T-helper 22 cell (primary cell): ENCODE measurements around the gene FGD4.
A peak's percentile ranks its signal among the peaks of the same experiment; 100 is the strongest.

Experiments
- DNase-seq: peaks from one replicate; pipeline ENCODE4 v3.0.0-alpha.2; 2020; ENCODE audit warnings: low read depth

Gene FGD4

DNA sequence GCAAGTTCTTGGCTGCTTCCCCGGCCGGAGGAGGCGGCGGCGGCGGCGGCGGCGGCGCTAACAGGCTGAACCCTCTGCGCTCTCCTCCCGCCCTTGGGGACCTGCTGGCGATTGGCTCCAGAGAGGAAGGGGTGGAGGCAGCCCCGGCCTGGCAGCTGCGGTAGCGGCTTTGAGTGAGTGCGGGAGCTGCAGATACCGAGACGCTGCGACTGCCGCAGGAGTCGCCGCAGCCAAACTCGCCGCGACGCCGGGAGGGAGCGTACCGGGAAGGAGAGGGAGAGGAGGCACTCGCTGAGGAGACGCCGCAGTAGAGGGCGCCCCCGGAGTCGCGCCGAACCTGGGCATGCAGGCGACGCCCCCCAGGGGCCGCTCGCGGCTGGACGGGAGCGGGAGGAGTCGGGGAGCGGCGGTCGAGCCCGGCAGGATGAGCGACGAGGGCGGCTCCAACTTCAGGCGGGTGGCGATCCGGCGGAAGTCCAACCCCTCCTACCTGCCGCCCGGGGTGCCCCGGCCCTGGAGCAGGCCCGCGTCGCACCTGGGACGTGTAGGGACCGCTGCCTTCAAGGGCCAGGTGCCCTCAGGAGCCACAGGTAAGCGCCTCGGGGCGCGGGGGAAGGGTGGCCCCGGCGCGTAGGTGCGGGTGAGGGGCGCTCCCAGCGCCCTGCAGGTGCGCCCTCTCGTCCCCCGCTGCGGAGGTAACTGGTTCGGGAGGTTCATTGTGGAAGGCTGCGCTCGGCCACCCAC, at the start of gene FGD4:
FGD4 (plus strand) TSS at position 189 of the 744 bp plus-strand sequence.
- peak; percentile 5 for DNase-seq

DNA sequence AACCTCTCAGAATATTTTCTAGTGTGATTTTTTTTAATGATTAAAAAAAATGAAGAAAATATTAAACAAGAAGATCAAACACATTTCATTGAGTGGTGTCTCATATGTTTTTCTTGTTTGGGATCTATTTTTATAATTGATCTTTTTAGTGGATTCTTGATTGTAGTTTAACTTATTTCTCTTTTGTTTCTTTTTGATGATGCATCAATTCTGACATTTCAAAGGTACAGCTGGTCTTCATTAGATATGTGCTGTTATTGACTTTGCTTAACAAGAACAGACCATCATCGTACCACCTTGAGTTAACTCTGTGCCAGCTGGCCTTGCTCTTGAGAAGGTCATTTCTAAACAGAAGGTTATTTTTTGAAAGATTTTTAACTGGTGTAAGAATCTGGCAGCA, 45.8 kb upstream of the FGD4 start:
- DNase-seq, result no peak

DNA sequence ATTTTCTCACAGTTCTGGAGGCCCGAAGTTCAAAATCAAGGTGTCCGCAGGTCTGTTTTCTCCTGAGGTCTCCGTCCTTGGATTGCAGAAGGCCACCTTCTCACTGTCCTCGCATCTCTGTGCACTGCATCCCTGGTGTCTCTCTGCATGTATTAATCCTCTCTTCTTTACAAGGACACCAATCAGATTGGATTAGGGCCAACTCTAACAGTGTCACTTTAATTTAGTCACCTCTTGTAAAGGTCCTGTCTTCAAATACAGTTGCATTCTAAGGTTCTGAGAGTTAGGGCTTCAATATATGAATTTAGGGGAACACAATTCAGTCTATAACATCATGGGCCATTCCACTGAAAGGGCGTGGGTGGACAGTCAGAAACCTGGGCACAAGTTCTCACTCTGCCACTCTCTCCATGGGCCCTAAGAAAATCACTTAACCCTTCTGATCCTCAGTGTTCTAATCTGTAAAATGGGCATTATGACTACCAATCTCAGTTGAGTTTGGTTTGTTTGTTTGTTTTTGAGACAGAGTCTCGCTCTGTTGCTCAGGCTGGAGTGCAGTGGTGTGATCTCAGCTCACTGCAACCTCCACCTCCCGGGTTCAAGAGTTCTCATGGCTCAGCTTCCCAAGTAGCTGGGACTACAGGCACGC, 41.6 kb upstream of the FGD4 start:
- no peak for DNase-seq

DNA sequence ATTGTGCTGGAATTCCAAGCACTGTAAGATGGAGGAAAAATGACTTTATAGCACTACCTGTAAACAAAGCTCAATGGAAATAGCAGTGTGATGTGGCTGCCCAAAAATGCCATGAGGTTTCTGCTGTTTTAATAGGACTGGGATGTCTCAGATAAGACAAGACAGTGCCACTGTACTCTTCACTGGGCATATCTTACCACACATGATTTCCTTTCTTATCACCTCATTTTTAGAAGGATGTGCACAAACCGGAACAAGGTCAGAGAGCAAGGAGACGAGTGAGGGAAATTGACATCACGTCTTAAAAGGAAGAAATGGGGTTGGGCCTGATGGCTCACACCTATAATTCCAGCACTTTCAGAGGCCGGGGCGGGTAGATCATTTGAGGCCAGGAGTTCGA, 38.4 kb upstream of the FGD4 start:
- DNase-seq, result no peak

DNA sequence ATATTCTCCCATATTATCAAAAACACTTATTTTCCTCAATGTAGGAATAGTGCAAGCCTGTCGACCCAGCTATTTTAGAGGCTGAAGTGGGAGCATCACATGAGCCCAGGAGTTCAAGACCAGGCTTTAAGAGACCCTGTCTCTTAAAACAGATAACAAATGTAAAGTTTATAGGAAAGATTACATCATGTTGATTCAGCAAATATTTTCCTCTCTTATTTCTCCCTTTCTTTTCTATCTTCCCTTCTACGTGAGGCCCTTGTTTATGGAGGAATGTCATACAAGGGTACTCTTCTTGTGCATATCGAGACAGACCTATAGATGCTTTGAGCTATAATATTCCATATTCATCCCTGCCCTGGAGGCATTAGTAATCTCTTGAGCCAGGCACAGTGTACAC, 36.5 kb upstream of the FGD4 start:
- no peak for DNase-seq

DNA sequence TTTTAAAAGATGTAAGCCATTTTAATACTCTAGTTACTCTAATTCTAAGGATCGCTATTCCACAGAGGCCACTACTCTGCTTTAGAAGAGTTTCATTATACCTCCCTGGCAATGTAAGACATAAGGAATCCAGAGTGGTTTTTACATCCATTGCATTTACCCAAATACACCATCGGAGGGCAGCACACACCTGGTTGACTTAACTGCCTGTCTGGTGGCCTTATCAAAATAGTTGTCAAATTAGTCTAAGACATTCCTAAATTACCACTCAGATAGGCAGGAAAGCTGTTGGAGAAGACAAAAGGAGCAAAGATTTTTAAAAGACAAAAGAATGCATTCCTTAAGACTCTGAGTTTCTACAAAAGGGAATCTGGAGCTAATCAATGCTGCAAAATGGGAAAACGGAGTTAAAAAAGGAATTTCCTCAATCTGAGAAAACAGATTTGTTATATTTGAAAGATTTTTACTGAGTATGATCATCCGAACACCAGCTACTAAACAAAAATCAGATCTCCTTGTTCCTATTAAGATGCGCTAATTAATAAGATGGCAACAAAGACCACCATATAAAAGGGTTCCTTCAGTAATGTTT, 33.8 kb upstream of the FGD4 start:
- no peak for DNase-seq

DNA sequence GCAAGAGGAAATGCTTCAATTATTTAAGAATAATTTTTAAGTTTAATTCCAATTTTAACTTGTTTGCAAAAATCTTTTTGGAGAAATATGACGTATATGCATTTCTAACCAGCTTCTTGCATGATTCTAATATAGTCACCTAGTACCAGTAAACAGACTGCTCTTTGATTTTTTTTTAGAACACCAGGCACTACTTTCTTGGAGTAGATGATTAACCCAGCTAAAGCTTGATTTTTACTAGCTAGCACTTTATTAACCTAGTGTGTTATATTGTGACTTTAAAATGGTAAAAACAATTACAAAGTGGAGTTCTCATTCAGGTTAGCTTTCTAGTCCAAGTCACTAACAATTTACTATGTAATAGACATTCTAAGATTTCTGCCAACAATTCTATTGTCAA, 32.6 kb upstream of the FGD4 start:
- DNase-seq, result no peak

DNA sequence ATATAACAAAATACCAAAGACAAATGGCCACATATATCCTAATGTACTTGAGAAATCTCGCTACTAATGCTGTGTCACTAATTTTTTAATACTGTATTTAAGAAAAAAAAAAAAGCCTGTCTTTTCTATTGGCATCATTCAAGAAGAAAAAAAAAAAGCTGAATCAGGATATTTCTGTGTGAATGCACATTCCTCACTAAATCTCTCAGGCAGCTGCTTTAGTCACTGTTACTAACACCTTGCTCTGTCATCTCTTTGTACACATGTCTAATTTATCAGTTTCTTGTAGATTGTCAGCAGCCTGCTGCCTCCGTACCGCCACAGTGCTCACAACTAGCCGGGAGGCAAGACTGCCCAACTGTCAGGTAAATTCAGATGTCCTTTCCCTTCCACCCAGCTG, 32.0 kb upstream of the FGD4 start:
- no peak for DNase-seq

DNA sequence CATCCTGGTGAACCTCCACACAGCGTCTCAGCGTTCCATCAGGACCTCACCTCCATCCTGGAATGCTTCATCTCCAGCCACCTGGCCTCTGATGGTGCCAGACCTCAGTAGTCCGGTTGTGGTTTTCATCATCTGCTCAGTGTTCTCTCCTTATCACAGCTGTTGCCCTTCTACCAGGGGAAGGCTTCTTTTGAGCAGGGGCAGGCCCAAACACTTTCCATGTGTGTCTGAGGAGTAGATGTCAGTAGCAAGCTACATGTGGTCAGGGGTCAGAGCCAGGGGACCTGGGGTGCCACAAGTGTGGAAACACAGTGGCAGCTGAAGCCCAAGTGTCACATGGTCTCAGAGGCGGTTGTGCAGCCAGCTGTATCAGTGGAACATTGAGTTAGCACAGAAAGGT, 30.2 kb upstream of the FGD4 start:
- DNase-seq, result no peak

DNA sequence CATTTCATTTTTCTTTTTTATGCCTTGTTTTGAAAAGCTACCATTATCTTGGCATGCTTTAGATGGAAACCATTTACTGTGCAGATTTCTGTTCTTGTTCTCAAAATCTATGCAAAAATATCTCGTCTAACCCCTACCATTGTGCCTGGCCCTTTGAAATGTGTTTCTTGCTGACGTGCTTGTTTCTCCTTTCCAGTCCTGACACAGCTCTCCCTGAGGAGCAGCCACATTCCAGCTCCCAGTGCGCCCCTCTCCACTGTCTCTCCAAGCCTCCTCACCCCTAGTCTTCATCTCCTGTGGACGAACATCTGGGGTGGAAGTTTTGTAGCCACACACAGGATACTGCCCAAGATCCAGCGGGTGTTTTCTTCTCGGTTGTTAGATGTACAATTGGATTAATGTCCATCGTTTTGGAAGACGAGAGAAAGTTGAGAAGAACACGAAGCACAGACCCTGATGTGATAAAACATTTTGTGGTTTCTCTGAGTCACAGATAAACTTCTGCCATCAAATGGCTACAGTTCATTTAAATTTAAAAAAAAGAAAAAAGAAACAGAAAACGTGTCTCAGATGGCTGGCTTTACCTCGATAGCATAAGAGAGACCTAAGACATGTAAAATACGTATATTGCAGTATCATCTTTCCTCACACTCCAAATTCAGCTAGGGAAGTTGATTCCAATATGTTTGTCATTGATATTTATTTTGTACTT, 21.9 kb upstream of the FGD4 start:
- DNase-seq, result no peak

DNA sequence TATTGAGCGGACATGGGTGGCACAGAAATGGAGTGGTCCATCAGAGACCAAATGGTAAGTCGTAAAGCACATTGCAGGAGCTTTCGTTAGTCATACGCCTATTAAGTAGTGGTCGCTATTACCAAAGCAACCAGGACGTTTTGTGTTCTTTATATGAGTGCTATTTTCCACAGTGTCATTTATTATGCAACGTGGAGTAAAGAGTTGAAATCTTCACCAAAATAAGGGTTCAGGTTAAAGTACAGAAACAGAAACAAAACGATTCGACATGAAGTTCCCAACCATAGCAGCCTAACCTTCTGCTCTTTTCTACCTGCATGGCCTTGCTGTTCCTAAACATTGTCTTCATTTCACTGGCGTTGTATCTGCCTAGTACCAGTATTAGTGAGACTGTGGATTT, 20.1 kb upstream of the FGD4 start:
- no peak for DNase-seq

DNA sequence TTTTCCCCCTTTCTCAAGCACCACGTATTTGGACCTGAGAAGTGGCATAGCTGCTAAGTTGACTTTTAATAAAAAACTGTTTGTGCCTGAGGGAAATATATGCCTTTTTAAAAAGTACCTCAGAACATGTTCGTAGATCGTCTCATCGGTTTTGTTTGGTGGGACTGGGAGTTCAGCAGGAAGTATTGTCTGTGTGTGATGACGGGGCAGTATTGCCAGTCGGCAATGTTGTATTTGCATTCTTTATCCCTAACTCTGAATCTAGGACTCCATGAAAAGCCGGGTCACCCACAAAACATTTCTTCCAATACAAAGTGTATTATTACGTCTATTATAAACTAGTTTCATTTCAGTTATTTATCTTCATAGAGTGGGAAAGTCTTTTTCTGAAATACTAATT, 19.7 kb upstream of the FGD4 start:
- no peak for DNase-seq

DNA sequence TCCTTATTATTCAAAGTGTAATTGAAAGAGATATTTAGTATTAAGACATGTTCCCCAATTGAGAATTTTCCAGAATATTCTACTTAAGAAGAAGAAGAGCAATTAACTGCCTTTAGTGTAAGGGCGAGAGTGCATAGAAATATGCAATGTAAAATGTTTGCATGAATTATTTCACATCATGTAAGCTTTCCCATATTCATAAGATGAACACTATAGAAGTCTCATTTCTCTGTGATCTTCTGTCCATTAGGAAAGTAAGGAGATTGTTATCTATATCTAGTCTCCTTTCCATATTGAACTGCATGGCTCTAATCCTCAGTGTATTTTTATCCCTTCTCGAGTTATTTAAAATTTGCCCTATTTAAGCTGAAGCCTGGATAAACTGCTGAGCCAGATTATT, 17.1 kb upstream of the FGD4 start:
- DNase-seq, result no peak

DNA sequence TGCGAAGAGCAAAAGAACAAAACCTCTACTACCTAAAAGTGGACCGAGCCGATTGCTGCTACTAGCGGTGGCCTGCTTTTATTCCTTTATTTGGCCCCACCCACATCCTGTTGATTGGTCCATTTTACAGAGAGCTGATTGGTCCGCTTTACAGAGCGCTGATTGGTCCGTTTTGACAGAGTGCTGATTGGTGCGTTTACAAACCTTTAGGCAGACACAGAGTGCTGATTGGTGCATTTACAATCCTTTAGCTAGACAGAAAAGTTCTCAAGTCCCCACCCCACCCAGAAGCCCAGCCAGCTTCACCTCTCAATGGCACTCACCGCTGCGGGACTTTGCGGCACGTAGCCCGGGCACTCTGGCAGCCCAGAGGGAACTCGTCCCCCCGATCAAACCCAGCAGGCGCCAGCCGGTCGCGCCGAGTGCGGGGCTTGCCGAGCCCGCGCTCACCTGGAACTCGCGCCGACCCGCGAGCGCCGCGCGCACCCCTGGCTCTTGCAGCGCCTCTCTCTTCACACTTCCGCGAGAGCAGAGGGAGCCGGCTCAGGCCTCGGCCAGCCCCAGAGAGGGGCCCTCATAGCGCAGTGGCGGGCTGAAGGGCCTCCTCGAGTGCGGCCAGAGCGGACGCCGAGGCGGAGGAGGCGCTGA, 8.7 kb upstream of the FGD4 start:
- no peak for DNase-seq

DNA sequence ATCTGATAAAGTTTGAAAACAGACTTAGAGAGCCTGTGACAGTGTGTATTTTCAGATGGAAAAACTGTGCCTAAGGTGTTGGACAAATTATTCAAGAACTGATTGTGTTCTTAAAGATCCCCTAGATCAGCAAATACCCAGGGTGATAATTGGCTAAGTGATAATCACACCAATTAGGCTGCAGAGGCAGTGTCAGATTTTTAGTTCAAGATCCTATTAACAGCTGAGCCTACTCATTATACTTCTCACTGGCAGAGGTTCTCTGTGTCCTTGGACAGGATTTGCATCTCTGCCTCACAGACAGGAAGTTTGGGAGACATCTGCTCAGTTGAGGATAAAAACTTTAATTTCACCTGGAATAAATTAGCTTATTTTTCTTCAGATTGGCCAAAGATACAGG, 4.3 kb upstream of the FGD4 start:
- DNase-seq, result no peak

DNA sequence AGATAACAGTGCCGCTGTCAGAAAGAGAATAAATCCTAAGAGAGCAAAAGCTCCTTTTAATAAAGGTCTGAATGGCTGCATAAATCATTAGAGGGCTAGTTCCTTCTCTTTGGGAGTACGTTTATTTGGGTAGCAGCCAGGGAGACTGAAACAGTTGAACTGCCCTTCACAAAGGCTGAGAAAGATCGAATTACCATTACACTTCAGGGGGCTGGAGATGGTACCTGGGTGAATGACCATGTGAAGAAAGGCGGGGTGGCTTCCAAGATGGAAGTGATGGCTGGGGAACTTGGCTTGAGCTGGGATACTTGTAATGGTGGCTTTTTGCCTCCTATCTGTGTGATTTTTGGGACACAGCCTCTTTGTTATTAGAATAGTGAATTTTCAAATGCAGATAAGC, 1.7 kb upstream of the FGD4 start:
- no peak for DNase-seq

DNA sequence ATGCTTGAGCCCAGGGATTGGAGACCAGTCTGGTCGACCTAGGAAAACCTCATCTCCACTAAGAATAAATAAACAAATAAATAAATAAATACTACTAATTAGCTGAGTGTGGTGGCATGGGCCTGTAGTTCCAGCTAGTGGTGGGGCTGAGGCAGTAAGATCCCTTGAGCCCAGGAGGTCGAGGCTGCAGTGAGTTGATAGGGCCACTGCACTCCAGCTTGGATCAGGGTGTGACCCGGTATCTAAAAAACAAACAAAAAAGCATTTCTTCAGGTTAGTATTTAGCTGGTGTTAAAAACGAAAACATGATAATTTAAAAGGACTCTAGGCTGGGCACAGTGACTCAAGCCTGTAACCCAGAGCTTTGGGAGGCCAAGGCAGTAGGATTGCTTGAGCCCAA, 1.2 kb upstream of the FGD4 start:
- DNase-seq, result no peak

DNA sequence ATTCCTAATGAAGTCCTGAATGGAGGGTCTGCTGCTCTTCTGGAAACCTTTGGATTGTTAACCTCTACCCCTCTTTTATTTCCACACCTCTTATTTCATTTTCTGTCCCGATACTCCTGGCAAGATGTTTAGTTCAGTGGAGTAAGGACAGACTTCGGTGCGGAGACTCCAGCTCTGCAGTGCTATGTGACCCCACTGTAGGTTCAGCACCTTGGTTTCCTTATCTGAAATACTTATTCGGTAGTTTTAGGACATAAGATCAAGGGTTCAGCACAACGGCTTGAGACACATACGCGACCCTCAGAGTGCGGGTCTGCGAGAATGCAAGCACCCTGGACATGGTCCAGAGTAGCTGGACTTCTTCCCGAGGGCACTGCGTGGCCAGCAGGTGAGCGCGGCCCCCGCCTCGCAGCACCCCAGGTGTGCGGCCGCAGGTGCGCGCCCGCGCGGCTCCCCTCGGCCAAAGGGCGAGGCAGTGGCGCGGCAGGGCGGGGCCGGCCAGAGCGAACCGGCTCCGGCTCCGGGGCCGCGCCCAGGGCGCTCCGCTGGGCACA, 465 bp upstream of the FGD4 start:
- no peak for DNase-seq

DNA sequence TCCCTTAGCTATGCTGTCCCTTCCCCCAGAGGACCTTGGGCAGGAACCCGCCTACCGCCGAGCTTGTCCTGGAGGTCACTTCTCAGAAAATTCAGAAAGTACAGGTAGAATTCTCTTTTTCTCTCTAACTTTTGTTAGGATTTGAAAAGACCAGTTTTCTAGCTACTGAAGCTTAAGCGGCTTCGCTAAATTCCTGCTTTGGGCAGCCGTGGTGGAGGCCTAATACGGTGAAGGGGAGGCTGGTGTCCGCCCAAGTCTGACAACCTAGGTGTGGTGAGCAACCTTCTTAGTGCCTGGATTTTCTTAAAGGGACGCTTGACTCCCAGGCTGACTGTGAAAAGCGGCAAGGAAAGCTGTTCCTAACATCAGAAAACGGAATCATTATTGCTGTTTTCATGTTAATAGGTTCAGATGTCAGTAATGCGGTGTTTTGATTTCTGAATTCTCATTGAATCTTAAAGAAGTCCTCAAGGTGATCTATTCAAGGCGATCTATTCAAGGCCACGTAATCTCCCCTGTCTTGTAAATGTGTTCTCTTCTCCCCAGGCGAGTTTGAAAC, 835 bp downstream of the FGD4 start:
- DNase-seq, result no peak

DNA sequence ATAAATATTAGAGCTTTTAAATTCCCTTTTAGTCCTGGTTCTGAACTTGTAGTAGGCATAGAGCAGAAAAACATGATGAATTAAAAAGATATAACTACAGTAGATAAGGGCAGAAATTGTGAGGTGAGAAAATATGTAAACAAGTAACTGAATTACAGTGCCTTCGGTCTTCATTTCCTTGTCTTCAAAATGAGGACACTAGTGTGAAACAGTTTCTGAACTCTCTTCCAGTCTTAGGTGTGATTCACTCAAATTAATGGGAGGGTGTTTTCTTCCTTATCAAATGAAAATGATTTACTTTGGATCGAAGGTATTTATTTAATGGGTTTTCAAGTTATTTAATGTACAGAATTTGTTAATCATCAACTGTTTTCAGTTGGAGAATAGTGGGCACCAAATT, 1.5 kb downstream of the FGD4 start:
- no peak for DNase-seq

DNA sequence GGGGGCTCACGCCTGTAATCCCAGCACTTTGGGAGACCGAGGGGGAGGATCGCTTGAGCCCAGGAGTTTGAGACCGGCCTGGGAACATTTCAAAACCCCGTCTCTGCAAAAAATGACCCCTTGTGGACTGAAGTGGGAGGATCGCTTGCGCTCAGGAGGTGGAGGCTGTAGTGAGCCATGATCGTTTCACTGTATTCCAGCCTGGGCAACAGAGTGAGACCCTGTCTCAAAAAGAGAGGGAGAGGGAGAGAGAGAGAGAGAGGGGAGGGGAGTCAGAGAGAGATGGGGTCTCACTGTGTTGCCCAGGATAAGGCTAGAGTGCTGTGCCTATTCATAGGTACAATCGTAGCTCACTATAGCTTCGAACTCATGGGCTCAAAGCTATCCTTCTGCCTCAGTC, 2.8 kb downstream of the FGD4 start:
- no peak for DNase-seq

DNA sequence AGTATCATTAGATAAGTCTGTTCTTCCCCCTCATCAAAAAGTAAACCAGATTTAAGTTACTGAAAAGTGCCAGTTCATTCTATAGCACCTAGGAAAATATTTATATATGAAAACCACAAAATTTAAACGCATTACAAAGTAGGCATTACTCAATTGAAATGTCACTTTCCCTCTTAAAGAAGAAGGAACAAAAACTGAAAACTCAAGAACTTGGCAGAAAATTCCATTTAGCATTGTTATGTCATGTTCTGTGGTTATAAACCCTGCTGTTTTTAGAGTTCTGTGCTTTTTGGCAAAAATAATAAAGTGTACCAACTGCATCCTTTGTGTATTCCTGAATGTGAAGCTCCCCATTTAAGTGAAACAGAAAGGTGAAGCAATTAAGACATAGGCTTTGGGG, 3.6 kb downstream of the FGD4 start:
- DNase-seq, result no peak
